AG04449 (cell line): ENCODE results near the gene SLC10A4.
"Not testable (repeated sequence)": the region's sequence is repeated elsewhere in the genome, so short reads cannot be mapped to it uniquely, and the experiment has no call there.

Experiments used
- CTCF ChIA-PET: fragments of 350-600 bp; formaldehyde crosslinking; extraction: SDS; loops from one replicate; lab custom pipeline; 2021; ENCODE audit warnings: antibody characterized with exemption; lab: Yijun Ruan, JAX
- POLR2A ChIA-PET: fragments of 400-600, 350-600 bp; formaldehyde crosslinking; extraction: SDS; loops from one replicate; lab custom pipeline; 2020; ENCODE audit warnings: antibody characterized with exemption, inconsistent platforms; lab: Yijun Ruan, JAX
- DNase-seq: peaks from one replicate; pipeline ENCODE4 v3.0.0-alpha.2; 2010; ENCODE audit warnings: low read depth, low spot score
- H3K4me3 ChIP-seq: 2 replicates; pipeline ENCODE4 v1.5.1; 2011; ENCODE audit warnings: low read depth, mild to moderate bottlenecking, control low read depth, low read length
- CTCF ChIP-seq: IDR thresholded peaks from one replicate; pipeline ENCODE4 v1.5.1; 2011; ENCODE audit warnings: mild to moderate bottlenecking, moderate library complexity, low read length, control low read depth, inconsistent platforms; ENCODE audit not compliant: insufficient read depth; ENCODE audit errors: missing control alignments

Gene SLC10A4

GRCh38 chr4:48483006-48483776, at the start of gene SLC10A4:
Gene SLC10A4 (plus strand): TSS chr4:48483343. CDS start chr4:48483562, 219 bp downstream.
- POLR2A ChIA-PET: no interaction called here
- CTCF ChIA-PET: no interaction called here
- peak within 1 kb of the TSS; percentile 6 for H3K4me3 ChIP-seq
- no peak for TF ChIP-seq CTCF
- no peak for DNase-seq

GRCh38 chr4:48436318-48436717, 46.8 kb upstream of the SLC10A4 start:
- DNase-seq: no peak
- ChIA-PET CTCF (no interaction called here), POLR2A (no interaction called here)
- H3K4me3 ChIP-seq: no peak overlapping the region
- TF ChIP-seq CTCF: no peak

- TF ChIP-seq CTCF: no peak
- no peak for DNase-seq
- ChIA-PET CTCF (no interaction called here), POLR2A (no interaction called here)
- H3K4me3 ChIP-seq: no peak overlapping the region
Observed at GRCh38 chr4:48439988-48440387, 43.2 kb upstream of the SLC10A4 start.

- DNase-seq, H3K4me3 ChIP-seq, POLR2A ChIA-PET, CTCF ChIA-PET: not testable (repeated sequence)
Observed at GRCh38 chr4:48440914-48441313, 42.2 kb upstream of the SLC10A4 start.

- DNase-seq: no peak
- no peak overlapping the region for H3K4me3 ChIP-seq
- POLR2A ChIA-PET: no interaction called here
- TF ChIP-seq CTCF: no peak
- CTCF ChIA-PET: interaction anchor here (0.9 to 2.1 kb wide), 7 partner anchors 9 to 141 kb away, joined by 3 to 14 read pairs (median 3); no protein-coding TSS in a partner anchor
Observed at GRCh38 chr4:48445704-48446103, 37.4 kb upstream of the SLC10A4 start.

GRCh38 chr4:48446642-48447041, 36.5 kb upstream of the SLC10A4 start:
- H3K4me3 ChIP-seq: no peak overlapping the region
- TF ChIP-seq CTCF: no peak
- POLR2A ChIA-PET: no interaction called here
- CTCF ChIA-PET: interaction anchor here (0.9 to 2.1 kb wide), 6 partner anchors 8 to 142 kb away, joined by 3 to 14 read pairs (median 4); no protein-coding TSS in a partner anchor
- no peak for DNase-seq
